HepG2 (cell line): ENCODE results near the gene SPRY1.

ENCODE experiments used
- CHD4 ChIP-seq: fragments of 200-600 bp; sonication (generic); IDR thresholded peaks from 2 replicates; pipeline ENCODE4 v1.7.0; 2017; ENCODE audit warnings: mild to moderate bottlenecking, low read length, borderline replicate concordance
- CTCF ChIP-seq: sonication (generic); formaldehyde crosslinking; IDR thresholded peaks from 2 replicates; pipeline ENCODE4 v1.5.0; 2020; ENCODE audit warnings: mild to moderate bottlenecking, missing genetic modification reagents, moderate library complexity
- POLR2A ChIP-seq, 2 experiments: IDR thresholded peaks; 2 replicates each; pipeline ENCODE4 v1.6.1; 2011; ENCODE audit warnings: low read depth in 2 of 2, low read length in 2 of 2, mild to moderate bottlenecking in 1 of 2, moderate library complexity in 1 of 2; ENCODE audit not compliant: insufficient read depth in 1 of 2
- ZBTB38 ChIP-seq: sonication (generic); formaldehyde crosslinking; IDR thresholded peaks from 2 replicates; pipeline ENCODE4 v1.5.1; 2020; ENCODE audit warnings: mild to moderate bottlenecking, missing genetic modification reagents
- ZHX2 ChIP-seq, 2 experiments: sonication (generic) in 1 of 2; formaldehyde crosslinking in 1 of 2; IDR thresholded peaks; 2 replicates each; pipeline versions ENCODE4 v1.6.1 to v1.9.0; 2014 to 2022; ENCODE audit warnings: antibody characterized with exemption in 1 of 2, borderline replicate concordance in 1 of 2, inconsistent platforms in 1 of 2, low read depth in 1 of 2, missing genetic modification reagents in 1 of 2
- TF ChIP-seq, protein P1 (sequence below): IDR thresholded peaks from 2 replicates; pipeline ENCODE4 v1.6.1; 2012; ENCODE audit warnings: inconsistent platforms
- TF ChIP-seq, protein P2 (sequence below), 2 experiments: sonication (generic) in 1 of 2; formaldehyde crosslinking in 1 of 2; IDR thresholded peaks; 2 replicates each; pipeline versions ENCODE4 v1.5.1 to v1.6.1; 2011 to 2020; ENCODE audit warnings: borderline replicate concordance in 1 of 2, low read depth in 1 of 2, low read length in 1 of 2, mild to moderate bottlenecking in 1 of 2, missing genetic modification reagents in 1 of 2, moderate library complexity in 1 of 2

- TF ChIP-seq ZBTB38 (no peak), CTCF (CRISPR knock-in tag) (no peak), CHD4 (no peak), ZHX2 (IDR thresholded peaks at IDR 0.05; ENCODE audit: low read depth) (no peak), ZHX2 (CRISPR knock-in tag; IDR thresholded peaks at IDR 0.05; ENCODE audit: borderline replicate concordance) (no peak), POLR2A (IDR thresholded peaks at IDR 0.05; ENCODE audit: insufficient read depth in 1 of 2, low read depth in 2 of 2, low read length in 2 of 2) (no peak)
- TF ChIP-seq, protein P1, sequence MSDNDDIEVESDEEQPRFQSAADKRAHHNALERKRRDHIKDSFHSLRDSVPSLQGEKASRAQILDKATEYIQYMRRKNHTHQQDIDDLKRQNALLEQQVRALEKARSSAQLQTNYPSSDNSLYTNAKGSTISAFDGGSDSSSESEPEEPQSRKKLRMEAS, result no peak
- TF ChIP-seq, protein P2, sequence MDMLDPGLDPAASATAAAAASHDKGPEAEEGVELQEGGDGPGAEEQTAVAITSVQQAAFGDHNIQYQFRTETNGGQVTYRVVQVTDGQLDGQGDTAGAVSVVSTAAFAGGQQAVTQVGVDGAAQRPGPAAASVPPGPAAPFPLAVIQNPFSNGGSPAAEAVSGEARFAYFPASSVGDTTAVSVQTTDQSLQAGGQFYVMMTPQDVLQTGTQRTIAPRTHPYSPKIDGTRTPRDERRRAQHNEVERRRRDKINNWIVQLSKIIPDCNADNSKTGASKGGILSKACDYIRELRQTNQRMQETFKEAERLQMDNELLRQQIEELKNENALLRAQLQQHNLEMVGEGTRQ (IDR thresholded peaks at IDR 0.05; ENCODE audit: low read depth, low read length), result no peak
- TF ChIP-seq, protein P2 (CRISPR knock-in tag; IDR thresholded peaks at IDR 0.05; ENCODE audit: borderline replicate concordance), result no peak
Observed at GRCh38 chr4:123346951-123347350, 49.6 kb upstream of the SPRY1 start.
